Measurements from ENCODE around the gene LSAMP. TPM values are rescaled to one million over a fixed set of nuclear protein-coding genes. Genes with fewer than 3 reads are reported as not detected.

The LSAMP gene
- total RNA-seq, 1 experiment from 2014 or later: not detected

DNA sequence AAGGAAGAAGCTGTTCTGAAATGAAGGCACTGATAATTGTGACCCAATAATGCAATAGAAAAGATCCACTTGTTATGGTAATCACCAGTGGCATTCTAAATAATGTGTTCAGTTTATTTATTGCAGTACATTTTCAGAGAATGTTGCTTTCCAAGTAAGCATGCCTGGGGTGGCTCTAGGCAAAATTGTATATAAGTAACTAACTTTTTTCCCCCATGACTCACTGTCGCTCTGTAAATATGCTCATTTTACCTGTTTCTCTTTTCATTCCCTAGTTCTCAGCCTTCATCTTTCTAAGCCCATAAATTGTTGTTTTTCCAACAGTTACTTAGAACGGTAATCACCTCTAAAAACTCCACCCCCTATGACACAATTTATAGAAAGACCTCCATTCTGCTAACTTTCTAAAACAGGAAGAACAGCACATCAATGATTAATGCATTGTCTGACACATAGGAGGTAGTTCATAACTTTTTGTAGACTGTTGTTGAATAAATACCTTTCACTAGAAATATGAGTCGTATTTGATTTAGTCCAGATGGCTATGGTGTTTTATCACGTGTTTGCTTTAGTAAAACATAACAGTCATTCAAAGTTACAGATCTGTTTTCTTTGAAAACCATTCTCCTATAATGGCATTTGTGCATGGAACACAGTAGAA lies 143.1 kb downstream of the LSAMP start:
- no peaks in the 10 kb centered on the region for H3K36me3 Mint-ChIP-seq (ENCODE audit: insufficient read depth, unreplicated experiment)
- H3K9me3 Mint-ChIP-seq (ENCODE audit: unreplicated experiment): no peaks in the 10 kb centered on the region
- peaks cover 2% of the 10 kb centered on the region for H3K27me3 Mint-ChIP-seq (ENCODE audit: insufficient read depth, unreplicated experiment)
- Histone ChIP-seq H3K36me3 (ENCODE audit: control insufficient read depth, insufficient read depth, low read length) (no peaks in the 10 kb centered on the region), H3K4me1 (no peaks in the 10 kb centered on the region), H3K4me3 (ENCODE audit: low read depth, low read length) (no peak overlapping the region), H3K9me3 (no peaks in the 10 kb centered on the region), H3K27me3 (replicated peaks; ENCODE audit: control insufficient read depth, insufficient read depth, low read length) (no peaks in the 10 kb centered on the region)
- no peak for DNase-seq
- H3K4me3 Mint-ChIP-seq (ENCODE audit: unreplicated experiment): no peak overlapping the region
- intact Hi-C loops (cut with micrococcal nuclease; ENCODE audit: unreplicated experiment): no loop called here
- TF ChIP-seq, protein P1, sequence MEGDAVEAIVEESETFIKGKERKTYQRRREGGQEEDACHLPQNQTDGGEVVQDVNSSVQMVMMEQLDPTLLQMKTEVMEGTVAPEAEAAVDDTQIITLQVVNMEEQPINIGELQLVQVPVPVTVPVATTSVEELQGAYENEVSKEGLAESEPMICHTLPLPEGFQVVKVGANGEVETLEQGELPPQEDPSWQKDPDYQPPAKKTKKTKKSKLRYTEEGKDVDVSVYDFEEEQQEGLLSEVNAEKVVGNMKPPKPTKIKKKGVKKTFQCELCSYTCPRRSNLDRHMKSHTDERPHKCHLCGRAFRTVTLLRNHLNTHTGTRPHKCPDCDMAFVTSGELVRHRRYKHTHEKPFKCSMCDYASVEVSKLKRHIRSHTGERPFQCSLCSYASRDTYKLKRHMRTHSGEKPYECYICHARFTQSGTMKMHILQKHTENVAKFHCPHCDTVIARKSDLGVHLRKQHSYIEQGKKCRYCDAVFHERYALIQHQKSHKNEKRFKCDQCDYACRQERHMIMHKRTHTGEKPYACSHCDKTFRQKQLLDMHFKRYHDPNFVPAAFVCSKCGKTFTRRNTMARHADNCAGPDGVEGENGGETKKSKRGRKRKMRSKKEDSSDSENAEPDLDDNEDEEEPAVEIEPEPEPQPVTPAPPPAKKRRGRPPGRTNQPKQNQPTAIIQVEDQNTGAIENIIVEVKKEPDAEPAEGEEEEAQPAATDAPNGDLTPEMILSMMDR (IDR thresholded peaks at IDR 0.05; ENCODE audit: insufficient read depth in 1 of 2, low read depth in 1 of 2, low read length in 1 of 2, severe bottlenecking in 1 of 2, unreplicated experiment in 1 of 2): no peak
- POLR2A ChIA-PET: no interaction called here
- no peaks in the 10 kb centered on the region for H3K4me1 Mint-ChIP-seq (ENCODE audit: low read depth, unreplicated experiment)
- CTCF ChIA-PET: no interaction called here
- no TSS peak for BruUV-seq (replicated peaks)
- H3K27ac Mint-ChIP-seq (ENCODE audit: unreplicated experiment): no peak overlapping the region

DNA sequence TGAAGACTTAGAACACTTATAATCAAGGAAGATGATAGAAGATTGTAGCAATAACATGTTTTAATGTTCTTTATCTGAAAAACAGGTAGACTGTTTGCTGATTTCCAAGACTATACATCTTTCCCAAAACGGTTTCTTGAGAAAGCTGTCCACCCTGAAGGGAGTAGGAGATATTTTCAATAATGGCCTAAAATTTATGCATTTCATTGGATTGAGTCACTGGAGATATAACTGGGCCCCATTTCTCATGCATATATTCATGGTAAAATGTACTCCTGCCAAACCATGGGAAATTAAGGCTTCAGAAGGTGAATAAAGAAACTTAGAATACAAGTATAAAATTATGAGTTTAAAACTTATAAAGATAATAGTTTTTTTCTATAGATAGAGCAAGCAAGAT lies 143.9 kb downstream of the LSAMP start:
- no peak for DNase-seq
- POLR2A ChIA-PET: no interaction called here
- Mint-ChIP-seq H3K4me1 (ENCODE audit: low read depth, unreplicated experiment) (no peaks in the 10 kb centered on the region), H3K27me3 (ENCODE audit: insufficient read depth, unreplicated experiment) (peaks cover 2% of the 10 kb centered on the region), H3K27ac (ENCODE audit: unreplicated experiment) (no peak overlapping the region), H3K36me3 (ENCODE audit: insufficient read depth, unreplicated experiment) (no peaks in the 10 kb centered on the region), H3K4me3 (ENCODE audit: unreplicated experiment) (no peak overlapping the region), H3K9me3 (ENCODE audit: unreplicated experiment) (no peaks in the 10 kb centered on the region)
- Histone ChIP-seq H3K4me1 (no peaks in the 10 kb centered on the region), H3K4me3 (ENCODE audit: low read depth, low read length) (no peak overlapping the region), H3K36me3 (ENCODE audit: control insufficient read depth, insufficient read depth, low read length) (no peaks in the 10 kb centered on the region), H3K27me3 (replicated peaks; ENCODE audit: control insufficient read depth, insufficient read depth, low read length) (no peaks in the 10 kb centered on the region), H3K9me3 (no peaks in the 10 kb centered on the region)
- intact Hi-C loops (cut with micrococcal nuclease; ENCODE audit: unreplicated experiment): no loop called here
- TF ChIP-seq, protein P1 (IDR thresholded peaks at IDR 0.05; ENCODE audit: insufficient read depth in 1 of 2, low read depth in 1 of 2, low read length in 1 of 2, severe bottlenecking in 1 of 2, unreplicated experiment in 1 of 2): no peak
- BruUV-seq (replicated peaks): no TSS peak
- CTCF ChIA-PET: no interaction called here

DNA sequence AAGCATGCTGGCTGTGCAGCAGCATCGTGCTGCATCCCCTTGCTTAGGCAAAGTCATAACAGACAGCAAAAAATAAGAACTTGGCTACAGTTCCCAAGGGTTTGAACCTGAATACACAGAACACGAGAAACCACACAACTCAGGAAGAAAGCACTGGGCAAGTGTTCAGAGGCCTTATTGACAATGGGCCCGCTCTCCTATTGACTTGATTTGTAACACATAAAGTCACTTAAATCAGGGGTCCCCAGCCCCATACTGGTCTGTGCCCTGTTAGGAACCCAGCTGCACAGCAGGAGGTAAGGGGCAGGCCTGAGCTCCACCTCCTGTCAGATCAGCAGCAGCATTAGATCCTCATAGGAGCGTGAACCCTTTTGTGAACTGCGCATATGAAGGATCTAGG lies 145.1 kb downstream of the LSAMP start:
- no peaks in the 10 kb centered on the region for H3K4me1 Mint-ChIP-seq (ENCODE audit: low read depth, unreplicated experiment)
- POLR2A ChIA-PET: no interaction called here
- H3K27me3 ChIP-seq (replicated peaks; ENCODE audit: control insufficient read depth, insufficient read depth, low read length): no peaks in the 10 kb centered on the region
- no peak overlapping the region for H3K4me3 ChIP-seq (ENCODE audit: low read depth, low read length)
- no peaks in the 10 kb centered on the region for H3K9me3 ChIP-seq
- no peak for DNase-seq
- H3K27ac Mint-ChIP-seq (ENCODE audit: unreplicated experiment): no peak overlapping the region
- BruUV-seq (replicated peaks): no TSS peak
- H3K27me3 Mint-ChIP-seq (ENCODE audit: insufficient read depth, unreplicated experiment): peaks cover 2% of the 10 kb centered on the region
- CTCF ChIA-PET: no interaction called here
- intact Hi-C loops (cut with micrococcal nuclease; ENCODE audit: unreplicated experiment): no loop called here
- H3K4me3 Mint-ChIP-seq (ENCODE audit: unreplicated experiment): no peak overlapping the region
- H3K36me3 Mint-ChIP-seq (ENCODE audit: insufficient read depth, unreplicated experiment): no peaks in the 10 kb centered on the region
- H3K9me3 Mint-ChIP-seq (ENCODE audit: unreplicated experiment): no peaks in the 10 kb centered on the region
- no peaks in the 10 kb centered on the region for H3K4me1 ChIP-seq
- TF ChIP-seq, protein P1 (IDR thresholded peaks at IDR 0.05; ENCODE audit: insufficient read depth in 1 of 2, low read depth in 1 of 2, low read length in 1 of 2, severe bottlenecking in 1 of 2, unreplicated experiment in 1 of 2): no peak
- no peaks in the 10 kb centered on the region for H3K36me3 ChIP-seq (ENCODE audit: control insufficient read depth, insufficient read depth, low read length)

All from Caco-2 (cell line).